Tibial artery (tissue), 4 donors: Measurements from ENCODE around the gene AJM1.
"Not testable (repeated sequence)": the region's sequence is repeated elsewhere in the genome, so short reads cannot be mapped to it uniquely, and the experiment has no call there.

Experiments
- DNase-seq, 2 donors: peaks; one replicate each; pipeline ENCODE4 v3.0.0-alpha.2; 2019
- H3K27ac ChIP-seq, 2 donors: fragments of 200-600 bp; sonication (generic) in 1 of 2; 1 replicate in 1 of 2; 2 replicates in 1 of 2; pipeline ENCODE4 v1.5.1; 2018 to 2019; ENCODE audit warnings: mild to moderate bottlenecking in 1 of 2
- H3K27me3 ChIP-seq, 2 donors: fragments of 200-600 bp; sonication (generic) in 1 of 2; one replicate each; pipeline versions ENCODE4 v1.5.1 to v1.6.0; 2016 to 2019
- H3K36me3 ChIP-seq, 3 donors: fragments of 200-600 bp; sonication (generic) in 2 of 3; one replicate each; pipeline ENCODE4 v1.5.1; 2016 to 2019; ENCODE audit warnings: mild to moderate bottlenecking in 2 of 3
- H3K4me1 ChIP-seq, 4 donors: fragments of 200-600 bp; sonication (generic) in 2 of 4; 1 replicate in 3 of 4; 2 replicates in 1 of 4; pipeline ENCODE4 v1.5.1; 2016 to 2019
- H3K4me3 ChIP-seq, 2 donors: fragments of 200-600 bp; sonication (generic) in 1 of 2; 1 replicate in 1 of 2; 2 replicates in 1 of 2; pipeline ENCODE4 v1.5.1; 2018 to 2019; ENCODE audit warnings: mild to moderate bottlenecking in 2 of 2
- H3K9me3 ChIP-seq, 3 donors: fragments of 200-600 bp; sonication (generic) in 1 of 3; one replicate each; pipeline ENCODE4 v1.5.1; 2016 to 2019
- intact Hi-C: fragments of 100-400 bp; cut with DNase I; formaldehyde crosslinking; loops from one replicate; pipeline ENCODE4 v1.15.0; 2023; ENCODE audit warnings: low total_unique reads
- TF ChIP-seq, protein P1 (sequence below), 2 experiments: fragments of 200-600 bp in 1 of 2; fragments of 450-650 bp in 1 of 2; IDR thresholded peaks; one replicate each; pipeline ENCODE4 v1.5.1; 2017 to 2019; ENCODE audit warnings: antibody characterized with exemption in 2 of 2, mild to moderate bottlenecking in 1 of 2, moderate library complexity in 1 of 2

Gene AJM1

DNA sequence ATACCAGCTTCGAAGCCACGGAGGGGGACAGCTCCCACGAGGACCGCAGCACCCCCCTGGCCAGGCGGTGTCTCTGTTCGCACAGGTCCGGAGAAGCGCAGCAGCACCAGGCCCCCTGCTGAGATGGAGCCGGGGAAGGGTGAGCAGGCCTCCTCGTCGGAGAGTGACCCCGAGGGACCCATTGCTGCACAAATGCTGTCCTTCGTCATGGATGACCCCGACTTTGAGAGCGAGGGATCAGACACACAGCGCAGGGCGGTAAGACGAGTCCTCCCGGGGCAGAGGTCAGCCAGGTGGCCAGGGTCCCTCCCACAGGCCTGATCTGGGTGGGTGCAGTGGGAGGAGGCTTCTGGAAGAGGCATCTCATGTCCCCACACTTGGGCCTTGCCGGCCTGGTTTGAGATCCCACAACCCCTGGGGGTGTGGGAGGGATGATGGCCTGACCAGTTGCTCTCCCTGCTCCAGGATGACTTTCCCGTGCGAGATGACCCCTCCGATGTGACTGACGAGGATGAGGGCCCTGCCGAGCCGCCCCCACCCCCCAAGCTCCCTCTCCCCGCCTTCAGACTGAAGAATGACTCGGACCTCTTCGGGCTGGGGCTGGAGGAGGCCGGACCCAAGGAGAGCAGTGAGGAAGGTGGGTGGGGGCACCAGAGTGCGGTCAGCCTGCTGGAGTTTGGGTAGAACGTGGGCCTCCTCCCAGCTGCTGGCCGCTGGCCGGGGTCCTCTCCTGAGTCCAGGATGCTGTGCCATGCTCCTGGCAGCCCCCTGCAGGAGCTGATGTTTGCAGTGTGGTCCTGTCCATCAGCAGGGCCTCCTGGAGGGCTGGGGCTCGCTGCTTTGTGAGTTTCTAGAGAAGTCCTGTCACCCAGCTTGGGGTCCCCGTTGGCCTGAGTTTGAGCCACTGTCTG, 2.8 kb upstream of the AJM1 start:
- no peak overlapping the region for H3K4me3 ChIP-seq
- no peak for DNase-seq
- intact Hi-C loops = loop anchor here (5.0 kb wide), 2 partner anchors 32 to 188 kb away; partner anchors contain the start of genes ABCA2 and RABL6
- peaks cover 0 to 44% (median 32%) of the 10 kb centered on the region in 4 donors for H3K4me1 ChIP-seq
- TF ChIP-seq, protein P1, sequence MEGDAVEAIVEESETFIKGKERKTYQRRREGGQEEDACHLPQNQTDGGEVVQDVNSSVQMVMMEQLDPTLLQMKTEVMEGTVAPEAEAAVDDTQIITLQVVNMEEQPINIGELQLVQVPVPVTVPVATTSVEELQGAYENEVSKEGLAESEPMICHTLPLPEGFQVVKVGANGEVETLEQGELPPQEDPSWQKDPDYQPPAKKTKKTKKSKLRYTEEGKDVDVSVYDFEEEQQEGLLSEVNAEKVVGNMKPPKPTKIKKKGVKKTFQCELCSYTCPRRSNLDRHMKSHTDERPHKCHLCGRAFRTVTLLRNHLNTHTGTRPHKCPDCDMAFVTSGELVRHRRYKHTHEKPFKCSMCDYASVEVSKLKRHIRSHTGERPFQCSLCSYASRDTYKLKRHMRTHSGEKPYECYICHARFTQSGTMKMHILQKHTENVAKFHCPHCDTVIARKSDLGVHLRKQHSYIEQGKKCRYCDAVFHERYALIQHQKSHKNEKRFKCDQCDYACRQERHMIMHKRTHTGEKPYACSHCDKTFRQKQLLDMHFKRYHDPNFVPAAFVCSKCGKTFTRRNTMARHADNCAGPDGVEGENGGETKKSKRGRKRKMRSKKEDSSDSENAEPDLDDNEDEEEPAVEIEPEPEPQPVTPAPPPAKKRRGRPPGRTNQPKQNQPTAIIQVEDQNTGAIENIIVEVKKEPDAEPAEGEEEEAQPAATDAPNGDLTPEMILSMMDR (IDR thresholded peaks at IDR 0.05) = no peak
- no peak overlapping the region for H3K27ac ChIP-seq
- no peaks in the 10 kb centered on the region for H3K9me3 ChIP-seq
- H3K27me3 ChIP-seq = peaks cover 3 to 21% of the 10 kb centered on the region in 2 donors
- H3K36me3 ChIP-seq = peaks cover 12 to 63% (median 27%) of the 10 kb centered on the region in 3 donors

DNA sequence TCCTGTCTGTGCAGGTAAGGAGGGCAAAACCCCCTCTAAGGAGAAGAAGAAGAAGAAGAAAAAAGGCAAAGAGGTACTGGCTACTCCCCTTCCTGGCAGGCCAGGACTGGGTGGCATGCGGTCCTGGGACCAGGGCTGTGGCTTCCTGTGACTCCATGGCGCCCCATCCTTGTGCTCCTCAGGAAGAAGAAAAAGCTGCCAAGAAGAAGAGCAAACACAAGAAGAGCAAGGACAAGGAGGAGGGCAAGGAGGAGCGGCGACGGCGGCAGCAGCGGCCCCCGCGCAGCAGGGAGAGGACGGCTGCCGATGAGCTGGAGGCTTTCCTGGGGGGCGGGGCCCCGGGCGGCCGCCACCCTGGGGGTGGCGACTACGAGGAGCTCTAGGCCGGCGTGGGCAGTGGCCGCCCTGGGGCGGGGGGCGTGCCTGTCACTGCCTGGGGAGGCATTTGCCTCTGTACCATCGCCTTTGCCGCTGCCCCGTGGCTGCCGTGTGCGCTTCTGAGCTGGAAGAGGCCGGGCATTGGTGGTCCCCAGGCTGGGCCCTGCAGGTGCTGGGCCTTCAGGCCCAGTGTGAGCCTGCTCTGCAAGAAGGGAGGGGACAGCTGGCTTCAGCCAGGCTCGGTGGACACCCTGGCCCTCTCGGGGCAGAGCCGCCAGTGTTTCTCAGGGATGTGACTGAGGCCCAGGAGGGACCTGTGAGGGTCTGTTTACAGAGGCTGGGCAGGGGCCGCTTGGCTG, 2.0 kb upstream of the AJM1 start:
- H3K4me3 ChIP-seq = no peak overlapping the region
- intact Hi-C loops = loop anchor here (5.0 kb wide), 2 partner anchors 33 to 187 kb away; partner anchors contain the start of genes ABCA2 and RABL6
- DNase-seq = no peak
- peaks cover 0 to 50% (median 33%) of the 10 kb centered on the region in 4 donors for H3K4me1 ChIP-seq
- no peak overlapping the region for H3K27ac ChIP-seq
- no peaks in the 10 kb centered on the region for H3K9me3 ChIP-seq
- TF ChIP-seq, protein P1 (IDR thresholded peaks at IDR 0.05) = no peak
- H3K36me3 ChIP-seq = peaks cover 12 to 60% (median 27%) of the 10 kb centered on the region in 3 donors
- peaks cover 3 to 26% of the 10 kb centered on the region in 2 donors for H3K27me3 ChIP-seq

DNA sequence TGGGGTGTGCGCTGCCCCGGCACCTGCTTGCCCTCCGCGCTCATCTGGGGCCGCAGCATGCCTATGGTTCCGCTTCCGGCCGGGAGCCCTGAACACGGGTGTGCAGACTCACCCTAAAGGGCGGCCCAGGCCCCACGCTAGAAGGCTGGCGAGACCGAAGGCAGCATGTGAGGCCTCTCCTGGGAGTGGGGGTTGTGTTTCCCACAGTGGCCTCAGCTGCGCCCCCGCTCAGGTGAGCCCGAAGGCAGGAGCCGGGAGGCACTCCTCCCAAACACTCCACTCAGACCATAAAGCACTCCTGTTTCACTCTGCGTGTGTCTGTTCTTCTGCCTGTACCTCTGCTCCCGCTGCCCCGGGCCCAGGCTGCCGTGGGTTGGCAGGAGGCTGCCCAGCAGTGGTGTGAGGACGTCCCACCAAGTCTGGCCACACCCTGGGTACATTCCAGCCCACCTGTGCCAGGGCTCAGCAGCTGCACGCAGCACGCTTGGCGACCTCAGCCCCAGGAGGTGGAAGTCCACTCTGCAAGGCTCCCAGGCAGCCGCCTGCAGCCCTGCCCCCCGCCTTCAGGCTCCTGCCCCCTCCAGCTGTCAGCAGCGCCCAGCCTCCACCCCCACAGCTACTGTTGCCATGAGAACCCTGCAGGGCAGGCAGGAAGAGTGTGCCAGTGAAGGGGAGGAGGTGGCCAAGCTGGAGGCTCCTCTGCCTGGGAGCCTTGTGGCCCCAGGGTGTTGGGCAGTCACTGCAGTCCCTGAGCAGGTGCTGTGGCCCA, 1.2 kb upstream of the AJM1 start:
- H3K27ac ChIP-seq = no peak overlapping the region
- no peaks in the 10 kb centered on the region for H3K9me3 ChIP-seq
- intact Hi-C loops = loop anchor here (5.0 kb wide), 2 partner anchors 34 to 186 kb away; partner anchors contain the start of genes ABCA2 and RABL6
- no peak overlapping the region for H3K4me3 ChIP-seq
- TF ChIP-seq, protein P1 (IDR thresholded peaks at IDR 0.05) = no peak
- H3K27me3 ChIP-seq = peaks cover 3 to 34% of the 10 kb centered on the region in 2 donors
- peaks cover 0 to 58% (median 38%) of the 10 kb centered on the region in 4 donors for H3K4me1 ChIP-seq
- no peak for DNase-seq
- peaks cover 12 to 52% (median 27%) of the 10 kb centered on the region in 3 donors for H3K36me3 ChIP-seq

DNA sequence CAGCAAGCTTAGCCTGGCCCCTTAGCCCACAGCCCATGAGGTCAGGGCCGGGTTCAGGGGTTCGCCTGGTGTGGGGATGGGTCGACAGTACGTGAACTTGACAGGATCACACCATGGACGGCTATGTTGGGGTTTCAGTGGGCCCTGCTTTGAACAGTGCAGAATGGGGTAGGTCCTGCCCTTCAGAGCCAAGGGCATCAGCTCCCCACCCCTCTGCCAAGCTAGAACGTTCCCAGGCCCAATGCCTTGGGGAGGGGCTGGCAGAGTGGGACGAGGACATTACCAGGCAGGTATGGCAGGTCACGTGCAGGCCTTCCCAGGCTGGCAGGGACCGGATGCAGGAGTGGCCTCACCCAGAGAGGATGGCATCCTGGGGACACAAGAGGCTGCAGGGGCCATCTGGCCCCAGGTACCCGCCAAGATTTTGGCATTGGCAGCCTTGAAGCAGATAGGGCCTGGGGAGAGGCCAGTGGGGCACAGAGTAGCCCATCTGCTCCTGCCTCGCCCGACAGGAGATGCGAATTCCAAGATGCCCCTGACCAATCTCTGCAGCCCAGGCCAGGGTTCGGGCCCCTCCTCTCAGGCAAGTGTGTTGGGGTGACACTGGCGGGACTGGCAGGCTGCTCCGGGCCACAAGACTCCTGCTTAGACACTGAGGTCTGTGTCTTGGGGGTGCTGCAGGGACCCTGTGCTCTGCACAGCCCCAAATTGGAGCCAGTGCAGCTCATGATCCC, 465 bp upstream of the AJM1 start:
- Histone ChIP-seq H3K27me3 (peaks cover 3 to 41% of the 10 kb centered on the region in 2 donors), H3K4me1 (peaks cover 0 to 64% (median 43%) of the 10 kb centered on the region in 4 donors), H3K36me3 (peaks cover 12 to 44% (median 27%) of the 10 kb centered on the region in 3 donors), H3K4me3 (peak overlapping the region; percentile 35 to 51)
- DNase-seq, H3K9me3 ChIP-seq, H3K27ac ChIP-seq: not testable (repeated sequence)
- intact Hi-C loops = loop anchor here (5.0 kb wide), 2 partner anchors 35 to 185 kb away; partner anchors contain the start of genes ABCA2 and RABL6

DNA sequence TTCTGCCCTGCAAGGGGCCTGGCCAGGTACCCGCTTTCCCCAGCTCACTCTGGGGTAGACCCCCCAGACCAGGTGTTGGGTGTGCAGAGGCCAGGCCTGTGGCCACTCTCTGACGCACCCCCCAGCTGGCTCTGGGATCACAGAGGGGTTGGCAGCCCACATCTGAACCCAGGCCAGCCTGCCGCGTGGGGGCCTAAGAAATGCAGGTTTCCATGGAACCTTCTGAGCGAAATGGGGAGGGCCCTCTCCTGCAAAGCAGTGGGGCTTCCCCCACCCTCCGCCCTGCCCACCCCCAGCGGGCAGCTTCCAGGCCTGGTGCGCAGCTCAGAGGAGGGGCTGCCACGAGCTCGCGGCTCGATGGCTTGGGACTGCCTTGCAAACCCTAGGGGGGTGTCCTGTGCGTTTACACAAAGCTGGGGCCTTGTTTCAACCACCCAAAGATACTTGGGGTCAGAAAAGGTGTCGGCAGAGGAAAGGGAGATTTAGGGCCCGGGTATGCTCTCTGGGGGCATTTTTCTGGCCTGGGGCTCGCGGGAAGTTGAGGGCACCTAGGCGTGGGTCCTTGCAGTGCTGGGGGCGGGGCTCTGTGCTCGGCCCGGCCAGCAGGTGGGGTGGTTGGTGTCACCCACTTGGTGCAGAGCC, 1.0 kb downstream of the AJM1 start:
- H3K4me3 ChIP-seq = peak overlapping the region in 1 of 2 donors; percentile 51
- H3K27me3 ChIP-seq = peaks cover 3 to 47% of the 10 kb centered on the region in 2 donors
- H3K4me1 ChIP-seq = peaks cover 0 to 79% (median 57%) of the 10 kb centered on the region in 4 donors
- not testable (repeated sequence) for DNase-seq, H3K27ac ChIP-seq, H3K9me3 ChIP-seq
- peaks cover 12 to 30% (median 15%) of the 10 kb centered on the region in 3 donors for H3K36me3 ChIP-seq
- intact Hi-C loops = loop anchor here (5.0 kb wide), 2 partner anchors 36 to 184 kb away; partner anchors contain the start of genes ABCA2 and RABL6
